NB4 (cell line): Measurements from ENCODE around the gene WDR83.

Experiments
- DNase-seq: peaks from one replicate; pipeline ENCODE4 v3.0.0; 2010; ENCODE audit warnings: low read depth
- H3K4me3 ChIP-seq: one replicate; pipeline ENCODE4 v1.5.1; 2011; ENCODE audit warnings: mild to moderate bottlenecking, low read depth, low read length, moderate library complexity
- CTCF ChIP-seq: IDR thresholded peaks from one replicate; pipeline ENCODE4 v1.5.1; 2012; ENCODE audit warnings: low read depth, low read length
- MAX ChIP-seq: IDR thresholded peaks from 2 replicates; pipeline ENCODE4 v1.6.1; 2011; ENCODE audit warnings: low read depth, low read length
- MYC ChIP-seq: IDR thresholded peaks from 2 replicates; pipeline ENCODE4 v1.6.1; 2011; ENCODE audit warnings: low read depth, low read length
- POLR2A ChIP-seq: IDR thresholded peaks from 2 replicates; pipeline ENCODE4 v1.6.1; 2011; ENCODE audit warnings: mild to moderate bottlenecking; ENCODE audit not compliant: insufficient read length; ENCODE audit errors: extremely low read depth

WDR83 gene

DNA sequence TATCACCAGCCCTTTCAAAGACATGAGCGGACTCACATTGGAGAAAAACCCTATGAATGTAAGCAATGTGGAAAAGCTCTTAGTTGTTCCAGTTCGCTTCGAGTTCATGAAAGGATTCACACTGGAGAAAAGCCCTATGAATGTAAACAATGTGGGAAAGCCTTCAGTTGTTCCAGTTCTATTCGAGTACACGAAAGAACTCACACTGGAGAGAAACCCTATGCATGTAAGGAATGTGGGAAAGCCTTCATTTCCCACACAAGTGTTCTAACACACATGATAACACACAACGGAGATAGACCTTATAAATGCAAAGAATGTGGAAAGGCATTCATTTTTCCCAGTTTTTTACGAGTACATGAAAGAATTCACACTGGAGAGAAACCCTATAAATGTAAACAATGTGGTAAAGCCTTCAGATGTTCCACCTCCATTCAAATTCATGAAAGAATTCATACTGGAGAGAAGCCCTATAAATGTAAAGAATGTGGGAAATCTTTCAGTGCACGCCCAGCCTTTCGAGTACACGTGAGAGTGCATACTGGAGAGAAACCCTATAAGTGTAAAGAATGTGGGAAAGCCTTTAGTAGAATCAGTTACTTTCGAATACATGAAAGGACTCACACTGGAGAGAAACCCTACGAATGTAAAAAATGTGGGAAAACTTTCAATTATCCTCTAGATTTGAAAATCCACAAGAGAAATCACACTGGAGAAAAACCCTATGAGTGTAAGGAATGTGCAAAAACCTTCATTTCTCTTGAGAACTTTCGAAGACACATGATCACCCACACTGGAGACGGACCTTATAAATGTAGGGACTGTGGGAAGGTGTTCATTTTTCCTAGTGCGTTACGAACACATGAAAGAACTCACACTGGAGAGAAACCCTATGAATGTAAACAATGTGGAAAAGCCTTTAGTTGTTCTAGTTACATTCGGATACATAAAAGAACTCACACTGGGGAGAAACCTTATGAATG lies 38.3 kb upstream of the WDR83 start:
- no peak for DNase-seq
- H3K4me3 ChIP-seq = no peak overlapping the region
- no peak for TF ChIP-seq POLR2A
- no peak for TF ChIP-seq MYC
- TF ChIP-seq CTCF = no peak
- no peak for TF ChIP-seq MAX

GRCh38 chr19:12629215-12629614 lies 37.4 kb upstream of the WDR83 start:
- H3K4me3 ChIP-seq = no peak overlapping the region
- no peak for DNase-seq
- TF ChIP-seq MAX = no peak
- no peak for TF ChIP-seq POLR2A
- no peak for TF ChIP-seq MYC
- no peak for TF ChIP-seq CTCF

- H3K4me3 ChIP-seq = no peak overlapping the region
- TF ChIP-seq MYC (no peak), POLR2A (no peak), CTCF (no peak)
- DNase-seq = no peak
Measured at GRCh38 chr19:12636631-12637030, 30.0 kb upstream of the WDR83 start.

GRCh38 chr19:12638611-12639182 lies 27.9 kb upstream of the WDR83 start:
- TF ChIP-seq POLR2A = no peak
- no peak for TF ChIP-seq MYC
- no peak for TF ChIP-seq MAX
- H3K4me3 ChIP-seq = no peak overlapping the region
- no peak for DNase-seq

DNA sequence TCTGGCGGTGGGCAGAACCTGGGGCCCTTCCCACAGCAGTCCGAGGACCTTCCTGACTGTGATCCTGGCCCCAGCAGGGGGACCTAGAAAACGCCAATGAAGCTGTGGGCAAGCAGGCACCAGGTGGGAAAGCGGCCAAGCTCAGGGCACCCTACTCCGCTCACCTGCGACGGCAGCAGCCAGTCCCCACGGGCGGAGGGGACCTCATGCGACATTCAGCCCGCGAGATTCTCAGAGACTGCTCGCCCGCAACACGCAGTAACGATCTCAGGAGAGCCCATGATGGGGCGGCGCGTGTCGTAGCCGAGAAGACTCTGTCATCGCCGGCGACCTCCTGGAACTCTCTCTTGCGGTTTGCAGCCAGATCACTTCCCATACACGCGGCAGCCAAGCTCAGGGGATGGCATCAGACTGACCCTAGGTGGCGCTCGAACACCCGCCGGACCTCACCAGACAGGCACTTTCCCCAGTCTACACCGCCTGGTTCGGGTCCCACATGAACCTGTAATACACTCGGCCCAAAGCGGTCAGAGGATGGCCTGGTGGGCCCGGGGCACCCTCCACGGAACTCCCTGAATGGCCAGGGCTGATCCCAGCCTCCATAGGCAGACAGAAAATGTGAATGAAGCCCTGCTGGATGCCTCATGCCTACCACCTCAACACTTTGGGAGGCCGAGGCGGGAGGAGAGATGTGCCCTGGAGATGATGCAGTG lies 26.6 kb upstream of the WDR83 start:
- no peak overlapping the region for H3K4me3 ChIP-seq
- TF ChIP-seq MAX (peak; percentile 83), MYC (peak; percentile 92), CTCF (peak; percentile 81), POLR2A (no peak)
- DNase-seq = peak; percentile 87

DNA sequence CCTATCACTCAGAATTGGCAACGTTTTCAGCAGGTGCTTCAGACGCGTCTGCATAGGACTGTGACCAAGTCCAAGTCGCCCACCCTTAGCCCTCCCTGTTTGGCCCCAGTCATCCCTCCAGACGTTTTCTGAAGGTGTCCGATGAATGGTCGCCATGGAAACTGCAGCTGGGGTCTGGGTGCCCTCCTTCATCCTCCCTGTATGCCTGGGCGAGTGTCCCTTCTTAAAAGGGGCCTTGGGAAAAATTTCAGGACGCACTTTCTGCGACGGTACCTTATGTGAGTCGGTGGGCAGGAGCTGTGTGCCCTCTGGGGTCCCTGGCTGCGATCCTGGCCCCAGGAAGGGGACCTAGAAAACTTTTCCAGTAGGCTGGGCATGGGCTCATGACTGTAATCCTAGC lies 25.2 kb upstream of the WDR83 start:
- no peak for DNase-seq
- TF ChIP-seq POLR2A (no peak), CTCF (no peak), MYC (no peak), MAX (no peak)
- no peak overlapping the region for H3K4me3 ChIP-seq
